ENCODE results near the gene EFHC1.

Gene EFHC1

GRCh38 chr6:52543262-52543661 is 123.1 kb downstream of the EFHC1 start:
- no peak for DNase-seq

GRCh38 chr6:52543729-52544601 is 123.8 kb downstream of the EFHC1 start:
- DNase-seq: no peak

- no peak for DNase-seq
Observed at GRCh38 chr6:52544602-52545405, 124.7 kb downstream of the EFHC1 start.

GRCh38 chr6:52545406-52546119 is 125.4 kb downstream of the EFHC1 start:
- no peak for DNase-seq

- DNase-seq: no peak
Observed at GRCh38 chr6:52546192-52546591, 126.0 kb downstream of the EFHC1 start.

GRCh38 chr6:52546678-52547077 is 126.5 kb downstream of the EFHC1 start:
- DNase-seq: no peak

- no peak for DNase-seq
Observed at GRCh38 chr6:52547647-52548352, 127.7 kb downstream of the EFHC1 start.

GRCh38 chr6:52548353-52548713 is 128.2 kb downstream of the EFHC1 start:
- no peak for DNase-seq

- DNase-seq: no peak
Observed at GRCh38 chr6:52548999-52549398, 128.9 kb downstream of the EFHC1 start.

GRCh38 chr6:52549428-52549827 is 129.3 kb downstream of the EFHC1 start:
- DNase-seq: no peak

GRCh38 chr6:52550014-52550575 is 130.0 kb downstream of the EFHC1 start:
- no peak for DNase-seq

GRCh38 chr6:52550870-52551269 is 130.7 kb downstream of the EFHC1 start:
- DNase-seq: no peak

- DNase-seq: no peak
Observed at GRCh38 chr6:52551483-52552277, 131.5 kb downstream of the EFHC1 start.

- DNase-seq: no peak
Observed at GRCh38 chr6:52552278-52552643, 132.1 kb downstream of the EFHC1 start.

- DNase-seq: no peak
Observed at GRCh38 chr6:52553158-52553557, 133.0 kb downstream of the EFHC1 start.

- DNase-seq: no peak
Observed at GRCh38 chr6:52553719-52554118, 133.6 kb downstream of the EFHC1 start.

- DNase-seq: no peak
Observed at GRCh38 chr6:52554684-52555280, 134.6 kb downstream of the EFHC1 start.

- DNase-seq: no peak
Observed at GRCh38 chr6:52555518-52556233, 135.5 kb downstream of the EFHC1 start.

GRCh38 chr6:52557389-52558265 is 137.5 kb downstream of the EFHC1 start:
- no peak for DNase-seq
